Common myeloid progenitor, CD34-positive (primary cell): Measurements from ENCODE around the gene MRTFA.
"Not testable (repeated sequence)": the region's sequence is repeated elsewhere in the genome, so short reads cannot be mapped to it uniquely, and the experiment has no call there.

Source experiments
- CTCF ChIA-PET: fragments of 350-600 bp; sonication (Branson Sonifier 250); formaldehyde crosslinking; loops from one replicate; lab custom pipeline; 2021; ENCODE audit warnings: antibody characterized with exemption; lab: Charles Lee
- POLR2A ChIA-PET: fragments of 350-600 bp; sonication (Branson Sonifier 250); formaldehyde crosslinking; loops from one replicate; lab custom pipeline; 2021; ENCODE audit warnings: antibody characterized with exemption; lab: Charles Lee
- DNase-seq, 3 donors: peaks; one replicate each; pipeline versions ENCODE4 v3.0.0 to v3.0.0-alpha.2; 2013
- H3K27ac ChIP-seq, 2 experiments: 1 replicate in 1 of 2; 2 replicates in 1 of 2; pipeline ENCODE4 v1.7.0; 2013; ENCODE audit warnings: inconsistent platforms in 2 of 2, low read length in 2 of 2, mild to moderate bottlenecking in 2 of 2, low read depth in 1 of 2, moderate library complexity in 1 of 2; ENCODE audit not compliant: severe bottlenecking in 2 of 2, insufficient read depth in 1 of 2, poor library complexity in 1 of 2
- H3K27me3 ChIP-seq, 5 experiments: replicated peaks in 2 of 5; 1 replicate in 3 of 5; 2 replicates in 2 of 5; pipeline versions ENCODE4 v1.6.1 to v1.7.0; 2013; ENCODE audit warnings: low read length in 4 of 5, mild to moderate bottlenecking in 2 of 5, moderate library complexity in 2 of 5, inconsistent platforms in 1 of 5; ENCODE audit not compliant: insufficient read depth in 5 of 5, control insufficient read depth in 4 of 5
- H3K36me3 ChIP-seq, 4 experiments: 1 replicate in 2 of 4; 2 replicates in 2 of 4; pipeline versions ENCODE4 v1.6.1 to v1.7.0; 2013; ENCODE audit warnings: low read length in 3 of 4, control low read depth in 1 of 4, mild to moderate bottlenecking in 1 of 4; ENCODE audit not compliant: control insufficient read depth in 4 of 4, insufficient read depth in 4 of 4
- H3K4me1 ChIP-seq, 4 experiments: 1 replicate in 3 of 4; 2 replicates in 1 of 4; pipeline versions ENCODE4 v1.6.1 to v1.7.1; 2013; ENCODE audit warnings: low read length in 3 of 4, mild to moderate bottlenecking in 3 of 4, control low read depth in 1 of 4, inconsistent platforms in 1 of 4, moderate library complexity in 1 of 4; ENCODE audit not compliant: control insufficient read depth in 4 of 4, insufficient read depth in 4 of 4; ENCODE audit errors: control extremely low read depth in 1 of 4
- H3K4me3 ChIP-seq, 7 experiments: 1 replicate in 4 of 7; 2 replicates in 3 of 7; pipeline versions ENCODE4 v1.5.1 to v1.7.0; 2013; ENCODE audit warnings: mild to moderate bottlenecking in 7 of 7, low read length in 6 of 7, moderate library complexity in 6 of 7, inconsistent platforms in 2 of 7, low read depth in 2 of 7, control low read depth in 1 of 7; ENCODE audit not compliant: insufficient read depth in 4 of 7, control insufficient read depth in 1 of 7; ENCODE audit errors: extremely low read depth in 1 of 7
- H3K9me3 ChIP-seq, 5 experiments: 1 replicate in 4 of 5; 2 replicates in 1 of 5; pipeline versions ENCODE4 v1.6.1 to v1.7.1; 2013; ENCODE audit warnings: low read length in 4 of 5, mild to moderate bottlenecking in 2 of 5, inconsistent platforms in 1 of 5, low read depth in 1 of 5, moderate library complexity in 1 of 5; ENCODE audit not compliant: control insufficient read depth in 4 of 5, insufficient read depth in 2 of 5; ENCODE audit errors: control extremely low read depth in 1 of 5
- WGBS: methylation state at CpG from one replicate; pipeline ENCODE4 v1.1.5; 2013; ENCODE audit not compliant: insufficient coverage; 5-methylcytosine and 5-hydroxymethylcytosine counted together

MRTFA gene

DNA sequence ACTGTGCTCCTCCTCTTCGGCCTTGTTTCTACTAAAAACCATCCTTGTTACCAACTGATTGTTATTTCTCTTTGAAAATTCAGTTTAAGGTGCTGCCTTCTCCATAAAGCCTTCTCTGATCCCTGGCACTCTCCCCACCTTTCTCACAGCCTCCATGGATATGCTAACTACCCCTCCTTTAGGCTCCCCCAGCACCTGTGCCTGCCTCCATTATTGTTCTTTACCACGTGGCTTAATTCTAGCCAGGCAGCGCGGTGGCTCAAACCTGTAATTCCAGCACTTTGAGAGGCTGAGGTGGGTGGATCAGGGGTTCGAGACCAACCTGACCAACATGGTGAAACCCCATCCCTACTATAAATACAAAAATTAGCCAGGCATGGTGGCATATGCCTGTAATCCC lies 96.3 kb downstream of the MRTFA start:
- Histone ChIP-seq H3K9me3 (no peaks in the 10 kb centered on the region), H3K4me3 (no peak overlapping the region), H3K27me3 (no peaks in the 10 kb centered on the region), H3K4me1 (peaks cover under 1 to 5% (median 4%) of the 10 kb centered on the region in 4 experiments), H3K27ac (no peak overlapping the region), H3K36me3 (no peaks in the 10 kb centered on the region)
- ChIA-PET CTCF (interaction anchor here (2.1 kb wide), 1 partner anchor 11 kb away, joined by 6 read pairs; no protein-coding TSS in a partner anchor), POLR2A (no interaction called here)
- 92% methylated on average over 5 of the region's 5 CpGs for WGBS
- DNase-seq, result no peak

GRCh38 chr22:40536149-40536548 lies 100.4 kb downstream of the MRTFA start:
- H3K4me1 ChIP-seq, result peaks cover 37 to 45% (median 41%) of the 10 kb centered on the region in 4 experiments
- WGBS, result 94% methylated on average over 9 of the region's 28 CpGs
- H3K9me3 ChIP-seq, DNase-seq, H3K36me3 ChIP-seq, H3K4me3 ChIP-seq, H3K27me3 ChIP-seq, H3K27ac ChIP-seq, CTCF ChIA-PET, POLR2A ChIA-PET: not testable (repeated sequence)

DNA sequence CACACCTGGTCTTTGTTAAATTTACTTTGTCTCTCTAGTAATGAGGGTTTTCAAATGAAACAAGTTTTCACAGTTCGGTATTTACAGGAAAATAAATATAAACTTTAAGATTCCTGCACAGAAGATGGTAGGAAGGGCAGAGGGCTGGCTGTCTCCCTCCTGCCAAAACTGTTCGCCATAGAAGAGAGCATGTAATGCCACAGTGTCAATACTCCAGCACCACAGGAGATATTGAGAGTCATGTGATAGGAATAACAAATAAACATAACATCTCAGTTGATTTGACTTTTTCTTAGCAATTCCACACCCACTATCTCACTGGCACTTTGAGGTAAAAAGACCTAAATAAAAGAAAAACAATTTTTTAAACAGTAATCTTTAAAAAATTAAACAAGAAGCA lies 100.9 kb downstream of the MRTFA start:
- WGBS, result no CpG with 5 or more reads among the region's 2 CpGs

DNA sequence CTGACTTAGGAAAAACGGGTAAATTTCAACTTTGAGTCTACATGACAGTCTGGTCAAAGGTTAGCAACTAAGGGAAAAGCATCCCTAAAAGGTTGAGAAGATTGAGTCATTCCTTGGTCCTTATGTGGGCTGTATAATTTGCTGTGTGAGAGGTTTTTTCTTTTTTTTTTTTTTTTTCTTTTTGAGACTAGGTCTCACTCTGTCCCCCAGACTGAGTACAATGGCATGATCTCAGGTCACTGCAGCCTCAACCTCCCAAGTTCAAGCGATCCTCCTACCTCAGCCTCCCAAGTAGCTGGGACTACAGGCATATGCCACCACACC lies 101.4 kb downstream of the MRTFA start:
- Histone ChIP-seq H3K27me3 (no peaks in the 10 kb centered on the region), H3K9me3 (no peaks in the 10 kb centered on the region), H3K36me3 (no peaks in the 10 kb centered on the region), H3K27ac (peak overlapping the region in 1 of 2 experiments; percentile 29), H3K4me1 (peaks cover 37 to 45% (median 41%) of the 10 kb centered on the region in 4 experiments), H3K4me3 (peak overlapping the region in 1 of 7 experiments; percentile 54)
- no peak for DNase-seq
- WGBS, result 100% methylated on average over 1 of the region's 2 CpGs
- CTCF ChIA-PET, result no interaction called here
- POLR2A ChIA-PET, result interaction anchor here (0.9 kb wide), 1 partner anchor 102 kb away, joined by 3 read pairs; the partner anchor contains the start of gene MRTFA

More for the DNA sequence above, 100.9 kb downstream of the MRTFA start:
- no peaks in the 10 kb centered on the region for H3K36me3 ChIP-seq
- no peaks in the 10 kb centered on the region for H3K9me3 ChIP-seq
- peaks cover 37 to 45% (median 41%) of the 10 kb centered on the region in 4 experiments for H3K4me1 ChIP-seq
- ChIA-PET CTCF (no interaction called here), POLR2A (no interaction called here)
- H3K27me3 ChIP-seq, result no peaks in the 10 kb centered on the region
- no peak overlapping the region for H3K27ac ChIP-seq
- H3K4me3 ChIP-seq, result no peak overlapping the region
- no peak for DNase-seq

DNA sequence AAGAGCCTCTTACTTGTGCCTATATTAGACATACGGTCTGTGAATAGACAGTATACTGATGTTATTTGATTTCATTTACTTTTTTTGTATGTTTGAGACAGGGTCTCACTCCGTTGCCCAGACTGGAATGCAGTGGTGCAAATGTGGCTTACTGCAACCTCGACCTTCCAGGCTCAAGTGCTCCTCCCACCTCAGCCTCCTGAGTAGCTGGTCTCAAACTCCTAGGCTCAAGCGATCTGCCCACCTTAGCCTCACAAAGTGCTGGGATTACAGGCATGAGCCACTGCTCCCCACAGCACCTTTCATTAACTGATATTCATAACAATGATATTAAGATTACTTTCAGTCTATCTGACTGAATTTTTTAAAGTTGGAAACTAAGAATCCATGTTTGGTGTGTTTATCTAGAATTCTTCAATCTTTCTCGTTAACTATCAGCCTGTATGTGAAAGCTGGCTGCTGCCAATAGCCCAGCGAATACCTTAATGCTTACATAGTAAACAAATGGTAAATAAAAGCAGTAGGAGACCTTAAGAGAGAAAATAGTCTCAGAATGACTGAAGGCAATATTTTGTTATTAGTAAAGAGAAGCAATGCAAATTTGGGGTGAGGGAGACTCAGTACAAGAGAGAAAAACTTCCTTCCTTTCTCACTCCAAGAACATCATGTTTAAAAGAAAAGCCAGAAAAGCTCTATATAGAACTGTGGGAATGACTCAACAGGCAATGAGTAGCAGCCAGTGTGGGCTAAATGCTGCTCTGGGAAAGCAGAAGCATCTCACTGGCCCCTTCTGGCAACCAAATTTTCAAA lies 101.9 kb downstream of the MRTFA start:
- no peaks in the 10 kb centered on the region for H3K27me3 ChIP-seq
- no peaks in the 10 kb centered on the region for H3K36me3 ChIP-seq
- peak; percentile 34 to 77 (median 69) for DNase-seq
- H3K27ac ChIP-seq, result peak overlapping the region in 1 of 2 experiments; percentile 29
- H3K9me3 ChIP-seq, result no peaks in the 10 kb centered on the region
- CTCF ChIA-PET, result interaction anchor here (0.8 to 6.5 kb wide), 8 partner anchors 8 to 111 kb away, joined by 3 to 50 read pairs (median 4); no protein-coding TSS in a partner anchor
- POLR2A ChIA-PET, result interaction anchor here (0.9 to 1.1 kb wide), 2 partner anchors 48 to 102 kb away, joined by 3 to 4 read pairs; partner anchors contain the start of gene MRTFA
- WGBS, result 40% methylated on average over 3 of the region's 6 CpGs
- peak overlapping the region in 5 of 7 experiments; percentile 7 to 54 (median 32) for H3K4me3 ChIP-seq
- H3K4me1 ChIP-seq, result peaks cover 37 to 45% (median 41%) of the 10 kb centered on the region in 4 experiments

- Histone ChIP-seq H3K27ac (peak overlapping the region in 1 of 2 experiments; percentile 15), H3K9me3 (no peaks in the 10 kb centered on the region), H3K27me3 (no peaks in the 10 kb centered on the region), H3K36me3 (no peaks in the 10 kb centered on the region), H3K4me1 (peaks cover 37 to 45% (median 41%) of the 10 kb centered on the region in 4 experiments), H3K4me3 (peak overlapping the region in 6 of 7 experiments; percentile 4 to 56 (median 46))
- peak; percentile 72 to 94 (median 91) for DNase-seq
- POLR2A ChIA-PET, result interaction anchor here (1.1 kb wide), 1 partner anchor 49 kb away, joined by 4 read pairs; no protein-coding TSS in a partner anchor
- no CpG with 5 or more reads among the region's 4 CpGs for WGBS
- CTCF ChIA-PET, result interaction anchor here (0.7 to 6.5 kb wide), 10 partner anchors 8 to 117 kb away, joined by 3 to 50 read pairs (median 3); no protein-coding TSS in a partner anchor
Measured at GRCh38 chr22:40533712-40534378, 102.7 kb downstream of the MRTFA start.
